Stimulated activated naive CD8-positive, alpha-beta T cell treated with anti-CD3 and anti-CD28 coated beads, Interleukin-15, amount 100 ng/mL, for 72 hours (primary cell): Measurements from ENCODE around the gene RGS17.

Source experiments
- ATAC-seq: fragments of 150-1000 bp; cut with Tn5 transposase; 2 replicates; pipeline ENCODE4 v1.10.0; 2021; ENCODE audit warnings: mild to moderate bottlenecking, moderate library complexity
- DNase-seq, 2 donors: peaks; one replicate each; pipeline ENCODE4 v3.0.0; 2021 to 2022
- H3K27ac Mint-ChIP-seq, 2 donors: one replicate each; pipeline ENCODE4 v1.8.0; 2022; ENCODE audit warnings: mild to moderate bottlenecking in 2 of 2, mixed read lengths in 2 of 2, moderate library complexity in 2 of 2
- H3K27me3 Mint-ChIP-seq: one replicate; pipeline ENCODE4 v1.8.0; 2022; ENCODE audit warnings: mixed read lengths
- H3K4me1 Mint-ChIP-seq: one replicate; pipeline ENCODE4 v1.8.0; 2022; ENCODE audit warnings: mild to moderate bottlenecking, mixed read lengths
- H3K4me3 Mint-ChIP-seq, 2 donors: one replicate each; pipeline ENCODE4 v1.8.0; 2022; ENCODE audit warnings: mild to moderate bottlenecking in 2 of 2, mixed read lengths in 2 of 2, moderate library complexity in 1 of 2
- H3K9me3 Mint-ChIP-seq, 2 donors: one replicate each; pipeline ENCODE4 v1.8.0; 2022; ENCODE audit warnings: mixed read lengths in 2 of 2

The RGS17 gene

GRCh38 chr6:153102605-153103318 is 28.3 kb downstream of the RGS17 start:
- DNase-seq (no peak), ATAC-seq (no peak)
- Mint-ChIP-seq H3K4me1 (no peaks in the 10 kb centered on the region), H3K27ac (no peak overlapping the region), H3K4me3 (no peak overlapping the region), H3K27me3 (peaks cover 20% of the 10 kb centered on the region), H3K9me3 (no peaks in the 10 kb centered on the region)

- H3K27ac Mint-ChIP-seq = no peak overlapping the region
- H3K9me3 Mint-ChIP-seq = no peaks in the 10 kb centered on the region
- H3K4me3 Mint-ChIP-seq = no peak overlapping the region
- DNase-seq (no peak), ATAC-seq (no peak)
- peaks cover 24% of the 10 kb centered on the region for H3K27me3 Mint-ChIP-seq
- no peaks in the 10 kb centered on the region for H3K4me1 Mint-ChIP-seq
These were observed 29.6 kb downstream of the RGS17 start for GRCh38 chr6:153101461-153101860.

GRCh38 chr6:153099636-153100035 is 31.4 kb downstream of the RGS17 start:
- Mint-ChIP-seq H3K27me3 (peaks cover 18% of the 10 kb centered on the region), H3K4me1 (no peaks in the 10 kb centered on the region), H3K4me3 (no peak overlapping the region), H3K9me3 (no peaks in the 10 kb centered on the region), H3K27ac (no peak overlapping the region)
- DNase-seq (no peak), ATAC-seq (no peak)

- no peak for ATAC-seq
- Mint-ChIP-seq H3K4me1 (no peaks in the 10 kb centered on the region), H3K9me3 (no peaks in the 10 kb centered on the region)
These were observed 34.3 kb downstream of the RGS17 start for GRCh38 chr6:153096792-153097191.

GRCh38 chr6:153096031-153096430 is 35.1 kb downstream of the RGS17 start:
- no peak overlapping the region for H3K27ac Mint-ChIP-seq
- peaks cover 18% of the 10 kb centered on the region for H3K27me3 Mint-ChIP-seq
- DNase-seq (no peak), ATAC-seq (no peak)
- H3K9me3 Mint-ChIP-seq = no peaks in the 10 kb centered on the region
- no peak overlapping the region for H3K4me3 Mint-ChIP-seq
- H3K4me1 Mint-ChIP-seq = no peaks in the 10 kb centered on the region

More at GRCh38 chr6:153096792-153097191, 34.3 kb downstream of the RGS17 start:
- no peak for DNase-seq
- H3K27me3 Mint-ChIP-seq = peaks cover 18% of the 10 kb centered on the region
- no peak overlapping the region for H3K4me3 Mint-ChIP-seq
- no peak overlapping the region for H3K27ac Mint-ChIP-seq

GRCh38 chr6:153092082-153093013 is 38.7 kb downstream of the RGS17 start:
- no peak overlapping the region for H3K27ac Mint-ChIP-seq
- no peak overlapping the region for H3K4me3 Mint-ChIP-seq
- no peaks in the 10 kb centered on the region for H3K9me3 Mint-ChIP-seq
- ATAC-seq = no peak
- H3K27me3 Mint-ChIP-seq = peaks cover 2% of the 10 kb centered on the region
- DNase-seq = no peak
- H3K4me1 Mint-ChIP-seq = no peaks in the 10 kb centered on the region

GRCh38 chr6:153090241-153090930 is 40.7 kb downstream of the RGS17 start:
- Mint-ChIP-seq H3K9me3 (no peaks in the 10 kb centered on the region), H3K4me3 (no peak overlapping the region), H3K27me3 (no peaks in the 10 kb centered on the region), H3K27ac (no peak overlapping the region), H3K4me1 (no peaks in the 10 kb centered on the region)
- no peak for ATAC-seq
- no peak for DNase-seq

GRCh38 chr6:153088796-153089195 is 42.3 kb downstream of the RGS17 start:
- Mint-ChIP-seq H3K4me3 (no peak overlapping the region), H3K9me3 (no peaks in the 10 kb centered on the region), H3K4me1 (no peaks in the 10 kb centered on the region), H3K27me3 (peaks cover 8% of the 10 kb centered on the region), H3K27ac (no peak overlapping the region)
- DNase-seq = no peak
- no peak for ATAC-seq

GRCh38 chr6:153087436-153087835 is 43.6 kb downstream of the RGS17 start:
- no peak for ATAC-seq

GRCh38 chr6:153086225-153086990 is 44.7 kb downstream of the RGS17 start:
- DNase-seq (no peak), ATAC-seq (no peak)
- H3K4me3 Mint-ChIP-seq = no peak overlapping the region
- H3K9me3 Mint-ChIP-seq = no peaks in the 10 kb centered on the region
- H3K4me1 Mint-ChIP-seq = no peaks in the 10 kb centered on the region
- H3K27me3 Mint-ChIP-seq = peaks cover 27% of the 10 kb centered on the region
- H3K27ac Mint-ChIP-seq = no peak overlapping the region

More at GRCh38 chr6:153087436-153087835, 43.6 kb downstream of the RGS17 start:
- no peaks in the 10 kb centered on the region for H3K9me3 Mint-ChIP-seq
- H3K27me3 Mint-ChIP-seq = peaks cover 19% of the 10 kb centered on the region
- no peaks in the 10 kb centered on the region for H3K4me1 Mint-ChIP-seq
- no peak overlapping the region for H3K27ac Mint-ChIP-seq
- no peak for DNase-seq
- no peak overlapping the region for H3K4me3 Mint-ChIP-seq

- H3K4me3 Mint-ChIP-seq = no peak overlapping the region
- no peaks in the 10 kb centered on the region for H3K9me3 Mint-ChIP-seq
- ATAC-seq (no peak), DNase-seq (no peak)
- no peaks in the 10 kb centered on the region for H3K4me1 Mint-ChIP-seq
- peaks cover 27% of the 10 kb centered on the region for H3K27me3 Mint-ChIP-seq
- no peak overlapping the region for H3K27ac Mint-ChIP-seq
These were observed 45.8 kb downstream of the RGS17 start for GRCh38 chr6:153085239-153085638.

GRCh38 chr6:153084393-153084792 is 46.7 kb downstream of the RGS17 start:
- H3K4me3 Mint-ChIP-seq = no peak overlapping the region
- peaks cover 27% of the 10 kb centered on the region for H3K27me3 Mint-ChIP-seq
- no peaks in the 10 kb centered on the region for H3K4me1 Mint-ChIP-seq
- ATAC-seq (no peak), DNase-seq (no peak)
- H3K27ac Mint-ChIP-seq = peak overlapping the region in 1 of 2 donors; percentile 12
- no peaks in the 10 kb centered on the region for H3K9me3 Mint-ChIP-seq

GRCh38 chr6:153083869-153084268 is 47.2 kb downstream of the RGS17 start:
- Mint-ChIP-seq H3K4me3 (no peak overlapping the region), H3K27me3 (peaks cover 27% of the 10 kb centered on the region), H3K27ac (no peak overlapping the region), H3K9me3 (no peaks in the 10 kb centered on the region), H3K4me1 (no peaks in the 10 kb centered on the region)
- no peak for ATAC-seq
- no peak for DNase-seq

- DNase-seq (no peak), ATAC-seq (no peak)
- Mint-ChIP-seq H3K4me1 (no peaks in the 10 kb centered on the region), H3K4me3 (no peak overlapping the region), H3K27me3 (peaks cover 27% of the 10 kb centered on the region), H3K9me3 (no peaks in the 10 kb centered on the region), H3K27ac (no peak overlapping the region)
These were observed 49.2 kb downstream of the RGS17 start for GRCh38 chr6:153081914-153082313.

- H3K4me1 Mint-ChIP-seq = no peaks in the 10 kb centered on the region
- DNase-seq = no peak
- H3K27me3 Mint-ChIP-seq = no peaks in the 10 kb centered on the region
- H3K9me3 Mint-ChIP-seq = no peaks in the 10 kb centered on the region
- H3K27ac Mint-ChIP-seq = no peak overlapping the region
- H3K4me3 Mint-ChIP-seq = no peak overlapping the region
- no peak for ATAC-seq
These were observed 54.7 kb downstream of the RGS17 start for GRCh38 chr6:153076431-153076830.
